GM18519 (cell line): ENCODE results near the gene KRT9.
"Not testable (repeated sequence)": the region's sequence is repeated elsewhere in the genome, so short reads cannot be mapped to it uniquely, and the experiment has no call there.

Experiments used
- ATAC-seq: cut with Tn5 transposase; IDR thresholded peaks from one replicate; pipeline ENCODE4 v1.9.1; 2021; ENCODE audit warnings: mild to moderate bottlenecking, moderate library complexity; ENCODE audit not compliant: unreplicated experiment, low FRiP score

Gene KRT9

GRCh38 chr17:41547921-41548843 lies 23.7 kb downstream of the KRT9 start:
- no peak for ATAC-seq

DNA sequence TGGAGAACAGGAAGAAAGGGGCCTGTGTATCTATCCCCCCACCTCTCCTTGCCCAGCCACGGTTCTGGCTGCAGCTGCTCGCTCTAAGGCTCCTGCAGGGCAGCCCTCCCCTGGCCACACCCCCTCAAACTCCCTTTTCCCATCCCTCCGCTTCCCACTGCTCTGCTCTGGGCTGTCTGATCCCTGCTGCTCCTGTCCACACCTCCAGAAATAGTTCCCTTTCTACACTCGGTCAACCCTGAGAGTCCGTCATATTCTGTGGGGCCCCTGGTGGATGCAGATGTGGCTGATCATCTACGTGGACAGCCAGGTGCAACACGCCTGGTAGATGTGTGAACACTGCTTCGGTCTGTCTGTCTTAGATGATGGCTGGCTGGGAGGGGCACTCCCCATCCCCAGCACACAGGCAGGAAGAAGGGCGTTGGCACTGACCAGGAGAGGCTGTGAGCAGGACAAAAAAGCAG lies 24.4 kb downstream of the KRT9 start:
- ATAC-seq: no peak

- ATAC-seq: no peak
Observed at GRCh38 chr17:41546819-41547218, 25.0 kb downstream of the KRT9 start.

DNA sequence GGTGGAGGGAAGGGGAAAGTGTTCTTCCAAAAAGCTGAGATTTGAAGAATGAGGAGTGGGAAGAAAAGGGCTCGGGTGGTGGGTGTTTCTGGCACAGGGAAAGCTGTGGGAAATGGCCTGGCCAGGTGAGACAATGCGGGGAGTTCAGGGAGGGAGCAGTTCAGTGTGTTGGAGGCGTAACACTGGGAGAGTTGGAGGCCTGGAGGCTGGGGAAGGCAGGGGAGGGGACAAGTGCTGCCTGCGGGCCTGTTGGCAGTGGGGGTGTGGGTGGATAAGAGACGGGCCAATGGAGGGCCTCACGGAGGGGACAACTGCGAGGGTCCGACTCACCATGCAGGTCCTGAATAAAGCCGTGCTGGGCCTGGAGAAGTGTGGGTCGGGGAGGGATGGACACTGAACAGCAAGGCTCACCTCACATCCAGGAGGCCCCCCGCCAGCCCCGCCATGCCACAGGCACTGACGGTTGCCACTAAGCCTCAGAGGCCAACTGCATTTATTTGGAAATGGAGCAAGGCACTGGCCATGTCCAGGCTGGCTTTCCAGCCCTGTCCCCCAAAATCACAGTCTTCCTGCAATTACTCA lies 25.9 kb downstream of the KRT9 start:
- ATAC-seq: no peak

- ATAC-seq: no peak
Observed at GRCh38 chr17:41544935-41545334, 26.9 kb downstream of the KRT9 start.

GRCh38 chr17:41544491-41544892 lies 27.4 kb downstream of the KRT9 start:
- ATAC-seq: no peak

- not testable (repeated sequence) for ATAC-seq
Observed at GRCh38 chr17:41542786-41543185, 29.1 kb downstream of the KRT9 start.

GRCh38 chr17:41542357-41542756 lies 29.5 kb downstream of the KRT9 start:
- ATAC-seq: no peak

DNA sequence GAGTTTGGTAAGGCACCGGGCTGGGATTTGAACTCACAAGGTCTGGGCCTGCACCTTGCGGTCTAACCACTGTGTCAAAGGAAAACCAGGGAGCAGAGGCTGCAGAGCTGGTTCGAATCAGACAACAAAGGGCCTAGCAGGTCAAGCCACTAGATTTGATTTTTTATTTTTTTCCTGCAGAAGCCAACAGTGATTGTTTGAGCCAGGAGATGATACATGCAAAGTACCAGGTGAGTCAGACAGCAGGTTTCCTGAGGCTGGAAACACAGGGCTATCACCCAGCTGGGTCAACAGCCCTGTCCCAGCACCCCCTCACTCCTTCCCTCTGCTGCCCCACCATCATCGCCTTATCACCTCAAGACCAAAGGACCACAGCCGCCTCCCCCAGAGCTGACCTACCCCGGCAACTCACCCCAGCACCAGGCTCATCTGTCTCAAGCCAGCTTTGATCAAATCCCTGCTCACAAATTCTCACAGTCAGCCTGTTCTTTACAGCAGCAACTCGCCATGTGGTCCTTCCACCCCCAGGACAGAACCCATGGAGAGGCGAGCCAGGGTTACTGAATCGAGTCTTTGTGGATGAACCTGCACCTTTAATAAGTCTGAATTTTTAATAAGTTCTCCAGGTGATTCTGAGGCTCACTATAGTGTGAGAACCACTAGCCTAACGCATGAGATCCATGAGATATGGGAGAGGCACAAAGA lies 30.8 kb downstream of the KRT9 start:
- ATAC-seq: no peak

- ATAC-seq: no peak
Observed at GRCh38 chr17:41539979-41540701, 31.7 kb downstream of the KRT9 start.

- no peak for ATAC-seq
Observed at GRCh38 chr17:41539071-41539492, 32.8 kb downstream of the KRT9 start.

- no peak for ATAC-seq
Observed at GRCh38 chr17:41538565-41538991, 33.3 kb downstream of the KRT9 start.

GRCh38 chr17:41537990-41538389 lies 33.9 kb downstream of the KRT9 start:
- no peak for ATAC-seq

- ATAC-seq: no peak
Observed at GRCh38 chr17:41537614-41537954, 34.3 kb downstream of the KRT9 start.

DNA sequence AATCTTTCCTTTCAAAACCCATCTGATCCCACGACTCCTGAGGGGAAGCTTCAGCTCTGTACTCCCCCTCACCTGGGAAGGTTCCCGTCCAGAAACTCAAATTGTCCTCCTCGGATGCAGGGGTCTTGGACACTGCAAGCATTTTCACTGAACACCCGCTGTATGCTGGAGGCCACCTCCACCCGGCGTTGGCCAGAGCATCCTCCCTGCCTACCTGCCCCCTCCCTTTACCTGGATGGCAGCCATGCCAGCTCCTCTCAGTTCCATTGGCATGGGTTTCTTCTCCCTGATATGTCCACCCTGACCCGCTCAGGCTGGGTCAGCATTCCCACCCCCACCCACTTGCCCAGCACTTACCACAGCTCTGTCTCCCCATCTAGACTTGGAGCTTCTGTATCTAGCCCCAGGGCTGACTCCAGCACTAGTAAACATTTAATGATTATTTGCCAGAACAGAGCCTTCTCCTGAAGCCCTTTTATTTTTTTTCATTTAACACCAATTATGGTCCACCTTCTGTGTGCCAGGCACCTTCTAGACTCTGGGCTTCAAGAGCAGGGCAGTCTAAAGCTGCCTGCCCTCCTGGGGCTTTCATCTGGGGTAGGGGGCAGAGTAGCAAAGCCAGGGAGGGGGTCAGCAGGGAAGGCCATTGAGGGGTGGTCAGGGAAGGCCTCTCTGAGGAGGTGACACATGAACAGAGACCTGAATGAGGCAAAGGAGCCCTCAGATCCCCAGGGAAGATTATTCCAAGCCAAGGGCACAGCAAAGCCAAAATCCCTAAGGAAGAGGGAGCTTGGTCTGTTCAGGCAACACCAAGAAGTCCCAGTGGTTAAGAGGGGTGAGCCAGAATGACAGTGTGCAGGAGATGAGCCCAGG lies 34.9 kb downstream of the KRT9 start:
- no peak for ATAC-seq

- ATAC-seq: no peak
Observed at GRCh38 chr17:41535764-41536481, 35.9 kb downstream of the KRT9 start.

- ATAC-seq: no peak
Observed at GRCh38 chr17:41534899-41535546, 36.8 kb downstream of the KRT9 start.

DNA sequence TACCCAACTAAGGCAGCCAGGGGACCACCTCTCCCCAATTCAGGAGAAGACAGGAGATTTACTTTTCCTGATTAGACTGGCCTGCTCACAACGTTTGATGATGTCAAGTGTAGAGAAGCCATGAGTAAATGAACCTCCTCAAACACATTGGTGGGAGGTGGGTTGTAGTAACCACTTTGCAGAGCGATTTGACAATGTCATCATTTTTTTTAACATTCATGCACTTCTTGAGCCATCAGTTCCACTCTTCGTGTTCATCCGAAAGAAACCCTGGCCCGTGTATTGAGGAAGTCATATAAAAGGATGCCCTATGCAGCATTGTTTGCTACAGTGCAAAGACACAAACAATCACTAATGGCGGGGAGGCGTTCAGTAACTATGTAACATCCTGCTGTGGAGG lies 38.2 kb downstream of the KRT9 start:
- ATAC-seq: no peak
